Activated naive CD8-positive, alpha-beta T cell treated with anti-CD3 and anti-CD28 coated beads, Interleukin-2, amount 50 U/mL, for 24 hours (primary cell): ENCODE measurements around the gene PKDREJ.

Experiments
- ATAC-seq: fragments of 150-1000 bp; cut with Tn5 transposase; one replicate; pipeline ENCODE4 v1.10.0; 2021
- DNase-seq: peaks from one replicate; pipeline ENCODE4 v3.0.0; 2021
- H3K27ac Mint-ChIP-seq: one replicate; pipeline ENCODE4 v1.8.0; 2021; ENCODE audit warnings: mild to moderate bottlenecking, mixed read lengths
- H3K27me3 Mint-ChIP-seq: one replicate; pipeline ENCODE4 v1.8.0; 2021; ENCODE audit warnings: mixed read lengths
- H3K36me3 Mint-ChIP-seq: one replicate; pipeline ENCODE4 v1.8.0; 2021; ENCODE audit warnings: low read depth, mixed read lengths
- H3K4me1 Mint-ChIP-seq: one replicate; pipeline ENCODE4 v1.8.0; 2021; ENCODE audit warnings: mixed read lengths
- H3K4me3 Mint-ChIP-seq: one replicate; pipeline ENCODE4 v1.8.0; 2021; ENCODE audit warnings: mild to moderate bottlenecking, moderate library complexity, mixed read lengths
- H3K9me3 Mint-ChIP-seq: one replicate; pipeline ENCODE4 v1.8.0; 2021; ENCODE audit warnings: mixed read lengths

PKDREJ gene

GRCh38 chr22:46259374-46259773 is 3.8 kb downstream of the PKDREJ start:
- H3K27ac Mint-ChIP-seq = no peak overlapping the region
- H3K27me3 Mint-ChIP-seq = peaks cover 53% of the 10 kb centered on the region
- peaks cover 4% of the 10 kb centered on the region for H3K9me3 Mint-ChIP-seq
- H3K4me3 Mint-ChIP-seq = no peak overlapping the region
- DNase-seq = no peak
- no peak for ATAC-seq
- peaks cover 5% of the 10 kb centered on the region for H3K4me1 Mint-ChIP-seq
- H3K36me3 Mint-ChIP-seq = no peaks in the 10 kb centered on the region

GRCh38 chr22:46256358-46256958 is 6.7 kb downstream of the PKDREJ start:
- Mint-ChIP-seq H3K9me3 (peaks cover 4% of the 10 kb centered on the region), H3K36me3 (peaks cover 4% of the 10 kb centered on the region), H3K27ac (no peak overlapping the region), H3K27me3 (peaks cover 31% of the 10 kb centered on the region), H3K4me1 (peaks cover 24% of the 10 kb centered on the region), H3K4me3 (no peak overlapping the region)
- no peak for ATAC-seq
- DNase-seq = no peak

GRCh38 chr22:46251816-46252380 is 11.2 kb downstream of the PKDREJ start:
- Mint-ChIP-seq H3K27ac (peak overlapping the region; percentile 81), H3K4me3 (peak overlapping the region; percentile 79), H3K36me3 (peaks cover 4% of the 10 kb centered on the region), H3K4me1 (peaks cover 37% of the 10 kb centered on the region), H3K27me3 (no peaks in the 10 kb centered on the region), H3K9me3 (no peaks in the 10 kb centered on the region)
- DNase-seq (no peak), ATAC-seq (no peak)

- peaks cover 4% of the 10 kb centered on the region for H3K36me3 Mint-ChIP-seq
- ATAC-seq = no peak
- no peaks in the 10 kb centered on the region for H3K9me3 Mint-ChIP-seq
- peaks cover 37% of the 10 kb centered on the region for H3K4me1 Mint-ChIP-seq
- peak overlapping the region; percentile 81 for H3K27ac Mint-ChIP-seq
- peak overlapping the region; percentile 79 for H3K4me3 Mint-ChIP-seq
- no peaks in the 10 kb centered on the region for H3K27me3 Mint-ChIP-seq
- DNase-seq = no peak
Measured at GRCh38 chr22:46251266-46251665, 11.9 kb downstream of the PKDREJ start.

- no peaks in the 10 kb centered on the region for H3K9me3 Mint-ChIP-seq
- ATAC-seq (no peak), DNase-seq (no peak)
- H3K27me3 Mint-ChIP-seq = no peaks in the 10 kb centered on the region
- H3K4me1 Mint-ChIP-seq = peaks cover 37% of the 10 kb centered on the region
- H3K36me3 Mint-ChIP-seq = peaks cover 4% of the 10 kb centered on the region
- H3K27ac Mint-ChIP-seq = peak overlapping the region; percentile 81
- peak overlapping the region; percentile 79 for H3K4me3 Mint-ChIP-seq
Measured at GRCh38 chr22:46250783-46251125, 12.4 kb downstream of the PKDREJ start.

- peak; percentile 93 for DNase-seq
- peak within 1 kb of the TSS; percentile 81 for H3K27ac Mint-ChIP-seq
- peak; percentile 93 for ATAC-seq
Measured at GRCh38 chr22:46250035-46250782, 12.9 kb downstream of the PKDREJ start, which contains the start of gene CDPF1. Gene CDPF1, minus strand, starts transcription at chr22:46250293. Its CDS starts 2,009 bp downstream, at chr22:46248284.

GRCh38 chr22:46247443-46247975 is 15.6 kb downstream of the PKDREJ start:
- H3K36me3 Mint-ChIP-seq = no peaks in the 10 kb centered on the region
- no peaks in the 10 kb centered on the region for H3K9me3 Mint-ChIP-seq
- H3K4me1 Mint-ChIP-seq = peaks cover 22% of the 10 kb centered on the region
- no peak for ATAC-seq
- DNase-seq = no peak
- no peak overlapping the region for H3K4me3 Mint-ChIP-seq
- no peaks in the 10 kb centered on the region for H3K27me3 Mint-ChIP-seq
- no peak overlapping the region for H3K27ac Mint-ChIP-seq

More at GRCh38 chr22:46250035-46250782, 12.9 kb downstream of the PKDREJ start, which contains the start of gene CDPF1:
- Mint-ChIP-seq H3K36me3 (peaks cover 4% of the 10 kb centered on the region), H3K4me3 (peak within 1 kb of the TSS; percentile 79), H3K4me1 (peaks cover 37% of the 10 kb centered on the region), H3K27me3 (no peaks in the 10 kb centered on the region), H3K9me3 (no peaks in the 10 kb centered on the region)

- ATAC-seq (no peak), DNase-seq (no peak)
- Mint-ChIP-seq H3K36me3 (no peaks in the 10 kb centered on the region), H3K4me1 (peaks cover 11% of the 10 kb centered on the region), H3K27me3 (no peaks in the 10 kb centered on the region), H3K4me3 (no peak overlapping the region), H3K27ac (no peak overlapping the region), H3K9me3 (no peaks in the 10 kb centered on the region)
Measured at GRCh38 chr22:46246178-46246577, 17.0 kb downstream of the PKDREJ start.

- DNase-seq (no peak), ATAC-seq (no peak)
- H3K27me3 Mint-ChIP-seq = no peaks in the 10 kb centered on the region
- no peaks in the 10 kb centered on the region for H3K9me3 Mint-ChIP-seq
- H3K4me3 Mint-ChIP-seq = no peak overlapping the region
- H3K36me3 Mint-ChIP-seq = no peaks in the 10 kb centered on the region
- H3K27ac Mint-ChIP-seq = no peak overlapping the region
- H3K4me1 Mint-ChIP-seq = peaks cover 7% of the 10 kb centered on the region
Measured at GRCh38 chr22:46245511-46245910, 17.6 kb downstream of the PKDREJ start.

GRCh38 chr22:46244771-46245170 is 18.4 kb downstream of the PKDREJ start:
- ATAC-seq (no peak), DNase-seq (no peak)
- H3K4me3 Mint-ChIP-seq = no peak overlapping the region
- peaks cover 15% of the 10 kb centered on the region for H3K4me1 Mint-ChIP-seq
- H3K27ac Mint-ChIP-seq = no peak overlapping the region
- no peaks in the 10 kb centered on the region for H3K9me3 Mint-ChIP-seq
- no peaks in the 10 kb centered on the region for H3K27me3 Mint-ChIP-seq
- H3K36me3 Mint-ChIP-seq = no peaks in the 10 kb centered on the region

- H3K9me3 Mint-ChIP-seq = no peaks in the 10 kb centered on the region
- H3K27ac Mint-ChIP-seq = no peak overlapping the region
- no peak overlapping the region for H3K4me3 Mint-ChIP-seq
- no peaks in the 10 kb centered on the region for H3K27me3 Mint-ChIP-seq
- peaks cover 14% of the 10 kb centered on the region for H3K4me1 Mint-ChIP-seq
- no peak for ATAC-seq
- H3K36me3 Mint-ChIP-seq = no peaks in the 10 kb centered on the region
- DNase-seq = no peak
Measured at GRCh38 chr22:46242076-46242475, 21.1 kb downstream of the PKDREJ start.

- H3K27ac Mint-ChIP-seq = no peak overlapping the region
- ATAC-seq (no peak), DNase-seq (no peak)
- H3K36me3 Mint-ChIP-seq = no peaks in the 10 kb centered on the region
- H3K4me3 Mint-ChIP-seq = no peak overlapping the region
- H3K27me3 Mint-ChIP-seq = no peaks in the 10 kb centered on the region
- no peaks in the 10 kb centered on the region for H3K9me3 Mint-ChIP-seq
- peaks cover 14% of the 10 kb centered on the region for H3K4me1 Mint-ChIP-seq
Measured at GRCh38 chr22:46241396-46242007, 21.6 kb downstream of the PKDREJ start.

- Mint-ChIP-seq H3K27ac (no peak overlapping the region), H3K4me1 (peaks cover 14% of the 10 kb centered on the region), H3K36me3 (no peaks in the 10 kb centered on the region), H3K27me3 (no peaks in the 10 kb centered on the region), H3K9me3 (no peaks in the 10 kb centered on the region), H3K4me3 (no peak overlapping the region)
- no peak for ATAC-seq
- DNase-seq = no peak
Measured at GRCh38 chr22:46240907-46241306, 22.2 kb downstream of the PKDREJ start.

GRCh38 chr22:46240506-46240905 is 22.6 kb downstream of the PKDREJ start:
- H3K27ac Mint-ChIP-seq = no peak overlapping the region
- H3K27me3 Mint-ChIP-seq = no peaks in the 10 kb centered on the region
- DNase-seq = no peak
- no peak overlapping the region for H3K4me3 Mint-ChIP-seq
- peaks cover 14% of the 10 kb centered on the region for H3K4me1 Mint-ChIP-seq
- no peaks in the 10 kb centered on the region for H3K9me3 Mint-ChIP-seq
- H3K36me3 Mint-ChIP-seq = peaks cover 2% of the 10 kb centered on the region
- ATAC-seq = no peak
